Activated CD4-positive, CD25-positive, alpha-beta regulatory T cell (primary cell): ENCODE results near the gene UNC80.
"Not testable (repeated sequence)": the region's sequence is repeated elsewhere in the genome, so short reads cannot be mapped to it uniquely, and the experiment has no call there.

Source experiments
- DNase-seq, 4 experiments: peaks; one replicate each; lab custom pipeline; 2025; lab: John Stamatoyannopoulos, UW

Gene UNC80, protein sequence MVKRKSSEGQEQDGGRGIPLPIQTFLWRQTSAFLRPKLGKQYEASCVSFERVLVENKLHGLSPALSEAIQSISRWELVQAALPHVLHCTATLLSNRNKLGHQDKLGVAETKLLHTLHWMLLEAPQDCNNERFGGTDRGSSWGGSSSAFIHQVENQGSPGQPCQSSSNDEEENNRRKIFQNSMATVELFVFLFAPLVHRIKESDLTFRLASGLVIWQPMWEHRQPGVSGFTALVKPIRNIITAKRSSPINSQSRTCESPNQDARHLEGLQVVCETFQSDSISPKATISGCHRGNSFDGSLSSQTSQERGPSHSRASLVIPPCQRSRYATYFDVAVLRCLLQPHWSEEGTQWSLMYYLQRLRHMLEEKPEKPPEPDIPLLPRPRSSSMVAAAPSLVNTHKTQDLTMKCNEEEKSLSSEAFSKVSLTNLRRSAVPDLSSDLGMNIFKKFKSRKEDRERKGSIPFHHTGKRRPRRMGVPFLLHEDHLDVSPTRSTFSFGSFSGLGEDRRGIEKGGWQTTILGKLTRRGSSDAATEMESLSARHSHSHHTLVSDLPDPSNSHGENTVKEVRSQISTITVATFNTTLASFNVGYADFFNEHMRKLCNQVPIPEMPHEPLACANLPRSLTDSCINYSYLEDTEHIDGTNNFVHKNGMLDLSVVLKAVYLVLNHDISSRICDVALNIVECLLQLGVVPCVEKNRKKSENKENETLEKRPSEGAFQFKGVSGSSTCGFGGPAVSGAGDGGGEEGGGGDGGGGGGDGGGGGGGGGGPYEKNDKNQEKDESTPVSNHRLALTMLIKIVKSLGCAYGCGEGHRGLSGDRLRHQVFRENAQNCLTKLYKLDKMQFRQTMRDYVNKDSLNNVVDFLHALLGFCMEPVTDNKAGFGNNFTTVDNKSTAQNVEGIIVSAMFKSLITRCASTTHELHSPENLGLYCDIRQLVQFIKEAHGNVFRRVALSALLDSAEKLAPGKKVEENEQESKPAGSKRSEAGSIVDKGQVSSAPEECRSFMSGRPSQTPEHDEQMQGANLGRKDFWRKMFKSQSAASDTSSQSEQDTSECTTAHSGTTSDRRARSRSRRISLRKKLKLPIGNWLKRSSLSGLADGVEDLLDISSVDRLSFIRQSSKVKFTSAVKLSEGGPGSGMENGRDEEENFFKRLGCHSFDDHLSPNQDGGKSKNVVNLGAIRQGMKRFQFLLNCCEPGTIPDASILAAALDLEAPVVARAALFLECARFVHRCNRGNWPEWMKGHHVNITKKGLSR (N-terminal part only)

DNA sequence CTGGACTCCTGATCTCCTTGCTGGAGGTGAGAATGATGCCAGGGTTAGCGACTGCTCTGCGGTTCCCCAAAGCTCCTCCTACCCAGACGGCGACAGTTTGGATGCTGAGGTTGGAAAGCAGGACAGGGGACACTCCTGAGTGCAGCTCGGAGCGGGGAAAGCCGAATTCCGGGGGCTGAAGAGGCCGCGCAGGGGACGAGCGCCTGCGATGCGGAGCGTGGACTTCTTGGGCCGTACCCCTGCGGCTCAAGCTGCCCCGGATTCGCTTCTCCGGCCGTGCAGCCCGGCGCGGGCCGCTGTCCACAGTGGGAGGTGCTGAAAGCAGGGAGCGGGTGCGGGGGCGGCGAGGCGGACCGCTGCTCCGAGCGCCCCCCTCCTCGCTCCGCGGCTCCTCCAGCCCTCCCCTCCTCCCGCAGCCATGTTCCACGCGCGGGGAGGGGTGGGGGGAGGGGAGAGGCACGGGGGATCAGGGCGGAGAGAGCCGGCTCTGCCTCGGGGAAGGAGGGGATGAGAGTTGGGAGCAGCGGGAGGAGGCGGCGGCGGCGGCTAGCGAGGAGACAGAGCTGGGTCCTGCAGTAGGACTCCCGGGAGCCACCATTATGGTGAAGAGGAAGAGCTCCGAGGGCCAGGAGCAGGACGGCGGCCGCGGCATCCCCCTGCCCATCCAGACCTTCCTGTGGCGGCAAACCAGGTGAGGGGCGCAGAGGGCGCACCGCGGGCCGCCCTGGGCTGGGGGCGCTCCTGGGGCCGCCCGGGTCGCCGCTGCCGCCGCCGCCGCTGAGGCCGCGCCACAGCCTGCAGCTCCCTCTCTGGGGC lies at the start of gene UNC80:
Gene UNC80, plus strand, starts transcription at position 359 of the 816 bp plus-strand sequence. Its CDS starts 241 bp downstream, at position 600.
- DNase-seq: no peak

DNA sequence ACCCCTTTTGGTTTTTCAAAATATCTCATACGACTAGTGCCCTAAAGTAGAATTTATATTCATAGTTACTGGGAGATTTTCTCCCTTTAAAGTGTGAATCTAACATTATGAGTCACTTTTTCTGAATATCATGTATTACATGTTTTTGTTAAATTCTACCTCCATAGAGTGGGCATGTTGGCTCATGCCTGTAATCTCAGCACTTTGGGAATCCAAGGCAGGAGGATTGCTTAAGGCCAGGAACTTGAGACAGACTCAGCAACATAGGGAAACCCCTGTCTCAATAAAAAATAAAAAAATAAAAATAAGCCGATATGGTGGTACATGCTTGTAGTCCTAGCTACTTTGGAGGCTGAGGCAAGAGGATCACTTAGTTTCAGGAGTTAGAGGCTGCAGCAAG lies 45.3 kb upstream of the UNC80 start:
- DNase-seq: no peak

- DNase-seq: no peak
Observed at GRCh38 chr2:209727077-209727476, 44.6 kb upstream of the UNC80 start.

DNA sequence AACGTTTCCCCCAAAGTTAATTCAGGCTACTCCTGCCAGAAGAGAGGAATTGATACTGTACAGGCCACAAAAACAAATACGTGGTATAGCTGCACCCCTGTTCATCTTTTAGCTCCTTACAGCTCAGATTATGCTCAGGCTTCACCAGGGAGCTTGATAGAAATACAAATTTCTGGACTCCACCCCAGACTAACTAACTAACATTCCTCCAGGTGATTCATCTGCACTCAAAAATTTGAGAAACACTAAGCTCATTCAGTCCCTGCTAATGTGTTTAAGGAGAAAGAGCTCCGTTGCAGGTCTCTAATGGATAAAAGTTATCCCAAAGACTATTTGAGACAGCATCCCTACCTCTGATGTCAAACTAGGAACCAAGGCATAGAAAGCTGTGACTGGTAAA lies 36.8 kb upstream of the UNC80 start:
- no peak for DNase-seq

DNA sequence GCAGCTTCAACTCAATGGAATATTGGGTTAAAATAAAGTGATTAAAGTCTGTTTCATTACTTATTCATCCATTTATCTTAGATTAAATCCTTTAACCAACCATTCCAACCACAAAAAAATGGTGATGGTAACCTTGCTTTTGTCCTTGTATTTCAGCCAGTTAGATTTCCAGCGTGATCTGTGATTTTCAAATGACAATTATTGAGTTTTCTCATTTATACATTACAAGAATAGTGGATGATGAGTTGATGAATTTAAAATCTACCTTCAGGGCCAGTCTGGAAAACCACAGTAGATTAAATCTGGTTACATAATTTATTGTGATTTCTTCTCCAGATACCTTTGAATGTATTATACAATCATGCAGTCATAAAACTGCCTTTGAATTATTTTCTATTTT lies 29.7 kb upstream of the UNC80 start:
- DNase-seq: no peak

- DNase-seq: no peak
Observed at GRCh38 chr2:209753020-209753419, 18.6 kb upstream of the UNC80 start.

- no peak for DNase-seq
Observed at GRCh38 chr2:209757163-209757562, 14.5 kb upstream of the UNC80 start.

DNA sequence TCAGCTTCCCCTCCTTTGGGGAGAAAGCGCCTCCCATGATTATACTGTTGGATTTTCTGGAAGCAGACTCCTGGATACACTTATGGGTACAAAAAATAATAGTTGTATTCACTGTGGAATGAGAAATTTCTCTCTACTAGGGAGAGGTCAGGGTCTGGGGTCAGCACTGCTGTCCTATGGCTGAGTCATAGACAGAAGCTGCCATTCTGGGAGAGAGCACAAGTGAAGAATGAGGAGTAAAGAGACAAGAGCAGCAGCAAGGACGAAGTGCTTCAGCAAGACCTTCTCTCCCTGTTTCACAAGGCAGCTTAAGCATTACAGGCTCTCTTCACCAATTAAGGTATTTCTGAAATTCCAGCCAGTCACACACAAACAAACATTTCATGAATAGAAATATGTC lies 10.1 kb upstream of the UNC80 start:
- DNase-seq: no peak

DNA sequence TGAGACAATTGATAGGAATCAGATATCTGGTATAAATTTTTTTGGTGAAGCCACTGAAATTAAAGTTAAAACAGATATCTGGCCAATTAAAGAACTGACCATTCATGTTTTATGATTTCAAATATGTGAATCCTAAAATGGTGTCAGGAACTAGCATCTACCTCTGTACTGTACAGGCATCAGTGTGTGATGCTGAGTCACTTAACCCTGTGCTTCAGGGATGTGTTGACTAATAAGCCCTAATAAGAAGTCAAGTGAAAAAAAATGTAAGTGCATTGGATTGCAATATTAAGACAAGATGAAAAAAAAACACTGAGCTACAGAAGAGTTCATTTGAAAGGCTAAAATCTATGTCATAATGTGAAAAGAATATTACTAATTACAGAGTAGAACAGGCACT lies 9.1 kb upstream of the UNC80 start:
- DNase-seq: no peak

DNA sequence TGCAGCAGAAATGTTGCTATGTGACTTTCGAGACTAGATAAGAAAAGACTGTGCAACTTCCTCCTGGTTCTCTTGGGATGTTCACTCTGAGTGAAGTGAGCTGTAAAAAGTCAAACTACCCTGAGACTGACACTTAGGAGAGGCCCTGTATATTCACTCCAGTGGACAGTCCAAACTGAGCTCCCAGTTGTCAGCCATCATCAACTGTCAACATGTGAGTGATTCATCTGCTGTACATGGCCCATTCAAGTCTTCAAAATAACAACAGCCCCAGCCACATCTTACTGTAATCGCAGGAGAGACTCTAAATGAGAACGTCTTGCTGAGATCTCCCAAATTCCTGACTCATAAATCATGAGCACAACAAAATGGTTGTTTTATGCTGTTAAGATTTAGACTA lies 8.5 kb upstream of the UNC80 start:
- no peak for DNase-seq

- no peak for DNase-seq
Observed at GRCh38 chr2:209766613-209767012, 5.0 kb upstream of the UNC80 start.

DNA sequence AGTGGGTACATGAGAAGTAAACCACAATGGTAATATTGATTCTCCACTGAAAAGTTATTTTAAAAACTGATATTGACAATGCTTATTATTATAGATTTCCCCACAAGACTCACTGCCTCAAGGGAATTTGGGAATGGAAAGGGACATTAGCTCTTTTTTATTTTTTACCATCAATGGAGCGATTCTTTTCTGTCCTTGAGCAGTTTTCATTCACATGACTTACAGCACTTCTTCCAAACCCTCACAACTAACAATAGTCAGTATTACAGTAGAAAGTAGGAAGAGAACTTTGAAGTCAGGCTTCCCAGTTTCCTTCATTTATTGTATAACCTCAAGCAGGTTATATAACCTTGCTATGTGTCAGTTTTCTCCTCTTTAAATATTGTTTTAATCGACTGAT lies 4.3 kb upstream of the UNC80 start:
- no peak for DNase-seq

DNA sequence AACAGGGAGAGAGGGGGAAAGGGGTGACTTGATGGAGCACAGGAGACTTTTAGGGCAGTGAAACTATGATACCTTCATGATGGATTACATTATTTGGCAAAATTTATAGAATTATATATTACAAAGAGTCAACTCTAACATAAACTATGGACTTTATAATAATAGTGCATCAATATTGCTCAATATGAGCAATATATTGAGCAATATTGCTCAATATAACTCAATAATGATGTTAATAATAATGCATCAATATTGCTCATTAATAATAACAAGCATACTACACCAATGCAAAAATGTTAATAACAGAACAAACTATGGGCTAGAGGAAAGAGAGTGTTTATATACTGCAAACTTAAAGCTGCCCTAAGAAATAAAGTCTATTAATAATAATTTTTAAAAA lies 3.1 kb upstream of the UNC80 start:
- no peak for DNase-seq

DNA sequence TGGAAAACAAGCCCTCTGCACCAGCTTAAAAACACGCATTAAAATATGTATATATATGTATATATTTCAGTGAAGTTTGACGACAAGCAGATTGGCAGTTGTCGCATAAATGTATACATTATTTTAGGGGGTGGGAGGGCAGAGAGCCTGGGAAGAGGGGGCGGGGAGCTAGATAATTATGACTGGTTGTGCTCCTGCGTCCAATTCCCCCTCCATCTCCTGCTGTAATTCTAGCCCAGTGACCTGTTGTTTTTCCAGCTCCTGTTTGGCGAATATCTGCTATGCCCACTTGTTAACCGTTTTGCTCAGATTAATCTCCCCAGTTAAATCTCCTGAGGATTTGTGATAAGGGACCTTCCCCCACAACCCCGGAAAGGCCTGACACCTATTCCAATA lies 656 bp downstream of the UNC80 start:
- no peak for DNase-seq

- DNase-seq: no peak
Observed at GRCh38 chr2:209773377-209773776, 1.7 kb downstream of the UNC80 start.

DNA sequence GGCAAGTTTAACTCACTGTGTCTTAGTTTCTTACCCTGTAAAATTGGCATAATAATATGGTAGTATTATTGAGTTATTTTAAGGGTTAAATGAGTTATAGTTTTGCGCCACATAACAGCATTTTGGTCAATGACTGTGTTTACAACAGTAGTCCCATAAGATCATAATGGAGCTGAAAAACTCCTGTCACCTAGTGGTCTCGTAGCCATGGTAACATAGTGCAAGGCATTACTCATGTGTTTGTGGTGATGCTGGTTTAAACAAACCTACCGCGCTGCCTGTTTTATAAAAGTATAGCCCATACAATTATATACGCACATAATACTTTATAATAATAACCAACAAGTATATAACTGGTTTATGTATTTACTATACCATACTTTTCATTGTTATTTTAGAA lies 15.8 kb downstream of the UNC80 start:
- no peak for DNase-seq

DNA sequence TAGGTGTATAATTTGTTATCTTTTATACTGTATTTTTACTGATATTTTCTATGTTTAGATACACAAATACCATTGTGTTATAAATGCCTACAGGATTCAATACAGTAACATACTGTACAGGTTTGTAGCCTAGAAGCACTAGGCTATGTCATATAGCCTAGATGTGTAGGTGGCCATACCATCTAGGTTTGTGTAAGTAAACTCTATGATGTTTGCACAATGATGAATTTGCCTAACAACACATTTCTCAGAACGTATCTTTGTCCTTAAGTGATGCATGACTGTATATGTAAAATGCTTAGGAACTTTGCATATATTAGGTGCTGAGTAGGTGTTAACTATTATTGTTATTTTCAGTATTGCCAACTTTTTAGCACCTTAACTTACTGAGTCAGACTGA lies 17.3 kb downstream of the UNC80 start:
- DNase-seq: no peak

GRCh38 chr2:209790066-209790728 lies 18.6 kb downstream of the UNC80 start:
- no peak for DNase-seq

- DNase-seq: no peak
Observed at GRCh38 chr2:209791151-209791550, 19.5 kb downstream of the UNC80 start.

GRCh38 chr2:209795425-209795824 lies 23.8 kb downstream of the UNC80 start:
- DNase-seq: not testable (repeated sequence)

DNA sequence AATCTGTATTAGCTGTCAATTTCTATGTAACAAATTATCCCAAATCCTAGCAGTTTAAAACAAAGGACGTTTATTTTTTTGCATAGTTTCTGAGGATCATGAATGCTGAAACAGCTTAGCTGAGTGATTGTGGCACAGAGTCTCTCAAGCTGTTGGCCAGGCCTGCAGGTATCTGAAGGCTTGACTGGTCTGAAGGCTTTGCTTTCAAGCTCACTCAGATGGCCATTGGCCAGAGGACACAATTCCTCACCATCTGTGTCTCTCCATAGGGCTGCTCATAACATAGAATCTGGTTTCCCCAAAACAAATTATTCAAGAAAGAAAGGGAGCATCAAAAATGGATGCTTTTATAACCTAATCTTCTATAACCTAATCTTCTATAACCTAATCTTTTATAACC lies 33.7 kb downstream of the UNC80 start:
- no peak for DNase-seq
